ENCODE data around the gene BACE1.
A peak's percentile ranks its signal among the peaks of the same experiment; 100 is the strongest.

Gene BACE1

DNA sequence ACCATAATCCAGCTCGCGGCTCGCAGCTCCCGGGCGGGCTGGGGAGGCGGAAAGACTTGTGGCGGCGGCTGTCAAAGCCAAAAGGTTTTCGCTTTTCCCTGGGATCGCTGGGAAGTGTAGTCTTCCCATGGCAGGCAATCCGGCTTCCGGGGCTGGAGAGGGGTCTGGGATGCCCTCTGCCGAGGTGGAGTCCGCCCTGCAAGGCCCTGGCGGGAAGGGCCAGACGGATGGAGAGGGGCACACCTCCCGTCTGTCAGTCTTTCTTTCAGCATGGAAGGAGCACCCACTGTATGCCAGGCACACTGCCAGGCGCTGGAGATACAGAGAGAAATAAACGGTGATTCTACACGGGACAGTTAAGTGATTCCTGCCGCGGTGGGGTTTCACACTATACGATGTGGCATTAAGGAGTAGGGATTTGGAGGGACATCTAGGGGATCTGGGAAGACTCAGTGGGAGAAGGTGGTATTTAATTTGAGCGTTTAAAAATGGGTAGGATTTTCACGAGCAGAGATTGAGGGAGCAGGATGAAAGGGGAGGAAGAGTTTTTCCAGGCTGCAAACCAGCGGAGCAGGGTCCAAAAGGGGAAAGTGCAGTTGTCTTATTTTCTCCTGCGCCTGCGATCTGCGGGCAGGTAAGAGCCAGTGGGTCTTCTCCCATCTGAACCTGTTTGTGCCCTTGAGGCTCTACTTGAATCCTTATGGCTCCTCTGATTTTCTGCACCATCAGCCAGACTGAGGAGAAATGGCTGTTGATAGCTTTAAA, at the start of gene BACE1:
Gene BACE1 (minus strand): TSS at position 60 of the 765 bp plus-strand sequence. CDS start 461 bp downstream, outside the sequence.
- no peaks in the 10 kb centered on the region for H3K27me3 ChIP-seq (ENCODE audit: control insufficient read depth in 2 of 2, insufficient read depth in 2 of 2, low read length in 2 of 2)
- H3K9me3 ChIP-seq (ENCODE audit: control insufficient read depth in 2 of 2, low read length in 2 of 2): no peaks in the 10 kb centered on the region
- H3K4me1 ChIP-seq (ENCODE audit: control insufficient read depth in 2 of 2, insufficient read depth in 2 of 2, low read length in 2 of 2): peaks cover 10 to 15% of the 10 kb centered on the region in 2 donors
- H3K4me3 ChIP-seq (ENCODE audit: low read length in 2 of 2): peak within 1 kb of the TSS; percentile 64 to 79
- peak within 1 kb of the TSS; percentile 41 to 64 for H3K9ac ChIP-seq (ENCODE audit: low read depth in 1 of 2, low read length in 2 of 2)
- H3K36me3 ChIP-seq (ENCODE audit: control insufficient read depth in 2 of 2, insufficient read depth in 2 of 2, low read length in 2 of 2): no peaks in the 10 kb centered on the region
- H3K27ac ChIP-seq (ENCODE audit: low read depth in 2 of 2, low read length in 2 of 2): no peak within 1 kb of the TSS

DNA sequence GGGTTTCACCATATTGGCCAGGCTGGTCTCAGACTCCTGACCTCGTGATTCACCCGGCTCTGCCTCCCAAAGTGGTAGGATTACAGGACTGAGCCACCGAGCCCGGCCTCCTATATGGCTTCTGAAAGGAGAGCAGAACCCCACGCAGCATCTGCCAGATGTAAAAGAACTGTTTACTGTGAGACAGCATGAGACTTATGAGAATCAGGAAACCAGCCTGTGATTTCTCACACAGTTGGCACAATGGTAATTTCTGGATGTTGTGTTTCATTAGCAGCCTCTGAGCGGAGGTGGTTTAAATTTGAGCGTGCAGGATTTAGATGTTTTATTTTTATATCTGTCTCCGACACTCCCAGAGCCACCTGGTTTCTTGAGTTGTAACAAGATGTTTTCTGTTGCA, 45.4 kb upstream of the BACE1 start:
- no peak overlapping the region for H3K27ac ChIP-seq (ENCODE audit: low read depth in 2 of 2, low read length in 2 of 2)
- no peaks in the 10 kb centered on the region for H3K27me3 ChIP-seq (ENCODE audit: control insufficient read depth in 2 of 2, insufficient read depth in 2 of 2, low read length in 2 of 2)
- H3K9ac ChIP-seq (ENCODE audit: low read depth in 1 of 2, low read length in 2 of 2): no peak overlapping the region
- no peaks in the 10 kb centered on the region for H3K9me3 ChIP-seq (ENCODE audit: control insufficient read depth in 2 of 2, low read length in 2 of 2)
- no peaks in the 10 kb centered on the region for H3K4me1 ChIP-seq (ENCODE audit: control insufficient read depth in 2 of 2, insufficient read depth in 2 of 2, low read length in 2 of 2)
- H3K4me3 ChIP-seq (ENCODE audit: low read length in 2 of 2): no peak overlapping the region
- H3K36me3 ChIP-seq (ENCODE audit: control insufficient read depth in 2 of 2, insufficient read depth in 2 of 2, low read length in 2 of 2): peaks cover 16 to 29% of the 10 kb centered on the region in 2 donors

DNA sequence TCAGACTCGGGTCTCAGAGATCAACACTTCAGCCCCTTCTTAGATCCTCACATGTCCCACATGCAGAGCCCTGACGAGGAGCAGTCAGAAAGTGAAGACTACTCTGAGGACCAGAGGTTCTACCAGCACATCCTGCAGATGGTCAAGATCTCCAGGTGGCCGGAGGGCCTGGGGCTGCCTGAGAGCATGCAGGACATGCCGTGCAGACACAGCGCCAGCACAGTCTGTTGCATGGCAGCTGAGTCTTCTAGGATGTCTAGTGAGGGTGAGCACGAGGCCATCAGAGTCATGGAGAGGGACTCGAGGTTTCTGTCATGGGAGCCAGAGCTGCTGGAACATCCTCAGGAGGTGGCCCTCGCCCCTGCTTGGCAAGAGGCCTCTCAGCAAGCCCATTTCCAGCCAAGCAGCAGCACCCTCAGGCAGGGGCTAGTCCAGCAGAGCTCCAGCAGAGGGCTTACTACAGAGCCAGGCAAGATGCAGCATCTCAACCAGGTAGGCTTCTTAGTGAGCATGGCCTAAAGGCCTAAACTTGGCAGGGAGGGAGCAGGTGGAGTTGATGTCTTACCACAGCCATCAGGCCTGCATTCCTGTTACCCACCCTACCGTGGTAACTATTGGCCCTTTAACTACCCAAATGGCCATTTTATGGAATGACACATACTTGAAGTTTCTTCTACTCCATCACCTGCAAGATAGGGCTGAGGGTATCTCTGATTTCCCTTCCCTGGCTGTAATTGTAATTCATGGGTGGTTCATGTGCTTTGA, 40.3 kb upstream of the BACE1 start:
- H3K4me3 ChIP-seq (ENCODE audit: low read length in 2 of 2): no peak overlapping the region
- no peaks in the 10 kb centered on the region for H3K27me3 ChIP-seq (ENCODE audit: control insufficient read depth in 2 of 2, insufficient read depth in 2 of 2, low read length in 2 of 2)
- no peak overlapping the region for H3K27ac ChIP-seq (ENCODE audit: low read depth in 2 of 2, low read length in 2 of 2)
- H3K9me3 ChIP-seq (ENCODE audit: control insufficient read depth in 2 of 2, low read length in 2 of 2): no peaks in the 10 kb centered on the region
- no peaks in the 10 kb centered on the region for H3K4me1 ChIP-seq (ENCODE audit: control insufficient read depth in 2 of 2, insufficient read depth in 2 of 2, low read length in 2 of 2)
- no peak overlapping the region for H3K9ac ChIP-seq (ENCODE audit: low read depth in 1 of 2, low read length in 2 of 2)
- peaks cover 10 to 37% of the 10 kb centered on the region in 2 donors for H3K36me3 ChIP-seq (ENCODE audit: control insufficient read depth in 2 of 2, insufficient read depth in 2 of 2, low read length in 2 of 2)

DNA sequence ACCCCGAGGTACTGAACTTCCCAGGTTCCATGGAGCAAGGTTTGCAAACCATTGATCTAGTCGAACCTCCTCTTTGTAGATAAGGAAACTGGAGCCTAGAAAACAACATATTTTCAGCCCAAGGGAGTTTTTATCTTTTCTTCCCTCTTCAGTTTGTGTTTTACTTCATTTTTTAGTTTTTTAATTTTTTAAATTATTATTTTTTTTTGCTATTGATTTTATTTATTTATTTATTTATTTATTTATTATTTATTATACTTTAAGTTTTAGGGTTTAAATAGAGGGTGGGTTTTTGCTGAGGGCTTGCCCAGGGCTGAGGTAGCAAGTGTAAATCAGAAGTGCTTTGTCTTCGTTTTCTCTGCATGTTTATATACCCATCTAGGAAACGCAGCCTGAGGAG, 38.5 kb upstream of the BACE1 start:
- Histone ChIP-seq H3K36me3 (ENCODE audit: control insufficient read depth in 2 of 2, insufficient read depth in 2 of 2, low read length in 2 of 2) (peaks cover 10 to 36% of the 10 kb centered on the region in 2 donors), H3K9ac (ENCODE audit: low read depth in 1 of 2, low read length in 2 of 2) (no peak overlapping the region), H3K27me3 (ENCODE audit: control insufficient read depth in 2 of 2, insufficient read depth in 2 of 2, low read length in 2 of 2) (no peaks in the 10 kb centered on the region), H3K9me3 (ENCODE audit: control insufficient read depth in 2 of 2, low read length in 2 of 2) (no peaks in the 10 kb centered on the region), H3K4me3 (ENCODE audit: low read length in 2 of 2) (no peak overlapping the region), H3K4me1 (ENCODE audit: control insufficient read depth in 2 of 2, insufficient read depth in 2 of 2, low read length in 2 of 2) (no peaks in the 10 kb centered on the region), H3K27ac (ENCODE audit: low read depth in 2 of 2, low read length in 2 of 2) (no peak overlapping the region)

DNA sequence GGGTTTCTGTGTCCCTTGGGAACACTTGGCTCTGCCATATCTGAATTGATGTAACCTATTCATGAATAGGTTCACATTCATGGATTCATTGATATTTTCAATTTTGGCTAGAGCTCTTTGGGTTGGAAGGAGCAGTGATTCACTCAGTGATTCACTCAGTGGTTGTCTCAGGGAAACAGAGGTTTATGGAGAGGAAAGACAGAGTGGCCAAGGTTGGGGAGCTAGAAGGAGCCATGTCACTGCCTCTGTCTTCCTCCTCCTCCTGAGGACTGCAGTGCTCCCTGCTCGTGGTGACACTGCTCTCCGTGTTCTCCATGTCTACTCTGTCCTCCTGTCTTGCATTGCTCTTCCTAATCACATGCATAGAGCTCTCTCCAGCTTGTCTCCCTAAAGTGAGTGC, 29.0 kb upstream of the BACE1 start:
- H3K9ac ChIP-seq (ENCODE audit: low read depth in 1 of 2, low read length in 2 of 2): no peak overlapping the region
- H3K27ac ChIP-seq (ENCODE audit: low read depth in 2 of 2, low read length in 2 of 2): no peak overlapping the region
- H3K4me1 ChIP-seq (ENCODE audit: control insufficient read depth in 2 of 2, insufficient read depth in 2 of 2, low read length in 2 of 2): no peaks in the 10 kb centered on the region
- no peaks in the 10 kb centered on the region for H3K27me3 ChIP-seq (ENCODE audit: control insufficient read depth in 2 of 2, insufficient read depth in 2 of 2, low read length in 2 of 2)
- H3K9me3 ChIP-seq (ENCODE audit: control insufficient read depth in 2 of 2, low read length in 2 of 2): no peaks in the 10 kb centered on the region
- peaks cover 15 to 20% of the 10 kb centered on the region in 2 donors for H3K36me3 ChIP-seq (ENCODE audit: control insufficient read depth in 2 of 2, insufficient read depth in 2 of 2, low read length in 2 of 2)
- H3K4me3 ChIP-seq (ENCODE audit: low read length in 2 of 2): no peak overlapping the region

DNA sequence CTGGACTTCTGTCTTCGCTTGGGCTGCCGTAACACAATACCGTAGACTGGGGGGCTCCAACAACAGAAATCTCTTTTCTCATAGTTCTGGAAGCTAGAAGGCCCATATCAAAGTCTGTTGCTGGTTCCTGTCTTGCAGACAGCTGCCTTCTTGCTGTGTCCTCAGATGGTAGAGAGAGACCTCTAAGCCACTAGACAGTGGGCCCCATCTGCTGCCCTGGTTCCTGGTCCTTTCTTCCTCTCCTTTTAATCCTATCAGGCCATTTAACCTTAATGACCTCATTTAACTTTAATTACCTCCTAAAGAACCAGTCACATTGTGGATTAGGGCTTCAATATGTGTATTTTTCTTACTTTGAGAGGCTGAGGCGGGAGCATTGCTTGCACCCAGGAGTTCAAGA, 21.0 kb upstream of the BACE1 start:
- Histone ChIP-seq H3K27ac (ENCODE audit: low read depth in 2 of 2, low read length in 2 of 2) (no peak overlapping the region), H3K27me3 (ENCODE audit: control insufficient read depth in 2 of 2, insufficient read depth in 2 of 2, low read length in 2 of 2) (no peaks in the 10 kb centered on the region), H3K4me3 (ENCODE audit: low read length in 2 of 2) (no peak overlapping the region), H3K9me3 (ENCODE audit: control insufficient read depth in 2 of 2, low read length in 2 of 2) (no peaks in the 10 kb centered on the region), H3K9ac (ENCODE audit: low read depth in 1 of 2, low read length in 2 of 2) (no peak overlapping the region), H3K36me3 (ENCODE audit: control insufficient read depth in 2 of 2, insufficient read depth in 2 of 2, low read length in 2 of 2) (peaks cover 3 to 9% of the 10 kb centered on the region in 2 donors), H3K4me1 (ENCODE audit: control insufficient read depth in 2 of 2, insufficient read depth in 2 of 2, low read length in 2 of 2) (no peaks in the 10 kb centered on the region)

DNA sequence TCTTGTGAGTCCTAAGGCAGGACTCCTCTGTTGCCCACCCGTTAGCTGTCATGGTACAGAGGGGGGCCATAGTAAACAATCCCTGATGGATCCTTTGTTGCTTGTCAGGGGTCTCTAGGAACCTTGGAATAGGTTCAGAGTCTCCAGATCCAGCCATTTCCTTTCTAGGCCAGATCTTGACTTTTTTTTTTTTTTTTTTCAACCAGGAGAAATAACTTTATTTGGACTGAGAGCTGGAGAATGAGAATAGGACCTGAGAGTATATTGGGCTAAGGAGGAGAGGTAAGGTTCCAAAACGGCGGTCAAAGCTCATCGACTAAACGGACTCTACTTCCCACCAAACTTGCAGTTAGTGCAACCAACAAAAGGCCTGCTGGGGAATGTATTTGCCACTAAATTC, 19.3 kb upstream of the BACE1 start:
- Histone ChIP-seq H3K4me1 (ENCODE audit: control insufficient read depth in 2 of 2, insufficient read depth in 2 of 2, low read length in 2 of 2) (no peaks in the 10 kb centered on the region), H3K4me3 (ENCODE audit: low read length in 2 of 2) (no peak overlapping the region), H3K9ac (ENCODE audit: low read depth in 1 of 2, low read length in 2 of 2) (no peak overlapping the region), H3K27me3 (ENCODE audit: control insufficient read depth in 2 of 2, insufficient read depth in 2 of 2, low read length in 2 of 2) (no peaks in the 10 kb centered on the region), H3K36me3 (ENCODE audit: control insufficient read depth in 2 of 2, insufficient read depth in 2 of 2, low read length in 2 of 2) (peaks cover 3 to 9% of the 10 kb centered on the region in 2 donors), H3K9me3 (ENCODE audit: control insufficient read depth in 2 of 2, low read length in 2 of 2) (no peaks in the 10 kb centered on the region), H3K27ac (ENCODE audit: low read depth in 2 of 2, low read length in 2 of 2) (no peak overlapping the region)

DNA sequence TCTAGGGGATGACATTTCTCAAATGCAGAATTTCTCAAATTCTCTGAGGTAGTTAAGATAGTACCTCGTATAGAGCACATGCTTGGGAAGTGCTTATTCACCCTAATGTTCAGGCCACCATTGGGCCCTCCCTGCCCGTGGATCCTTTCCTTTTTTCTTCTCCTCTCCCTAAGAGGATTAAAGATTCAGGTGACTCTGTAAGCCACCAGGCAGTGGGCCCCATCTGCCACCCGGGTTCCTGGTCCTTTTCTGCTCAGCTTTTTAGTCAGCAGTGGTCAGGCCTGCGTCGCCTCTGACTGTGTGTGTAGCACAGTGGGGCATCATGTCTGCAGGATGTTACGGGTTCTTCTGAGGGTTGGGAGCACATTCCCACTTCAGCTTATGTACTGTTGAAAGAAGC, 18.8 kb upstream of the BACE1 start:
- H3K36me3 ChIP-seq (ENCODE audit: control insufficient read depth in 2 of 2, insufficient read depth in 2 of 2, low read length in 2 of 2): peaks cover 3 to 9% of the 10 kb centered on the region in 2 donors
- H3K27ac ChIP-seq (ENCODE audit: low read depth in 2 of 2, low read length in 2 of 2): no peak overlapping the region
- H3K4me1 ChIP-seq (ENCODE audit: control insufficient read depth in 2 of 2, insufficient read depth in 2 of 2, low read length in 2 of 2): no peaks in the 10 kb centered on the region
- H3K9ac ChIP-seq (ENCODE audit: low read depth in 1 of 2, low read length in 2 of 2): no peak overlapping the region
- no peak overlapping the region for H3K4me3 ChIP-seq (ENCODE audit: low read length in 2 of 2)
- no peaks in the 10 kb centered on the region for H3K9me3 ChIP-seq (ENCODE audit: control insufficient read depth in 2 of 2, low read length in 2 of 2)
- no peaks in the 10 kb centered on the region for H3K27me3 ChIP-seq (ENCODE audit: control insufficient read depth in 2 of 2, insufficient read depth in 2 of 2, low read length in 2 of 2)

DNA sequence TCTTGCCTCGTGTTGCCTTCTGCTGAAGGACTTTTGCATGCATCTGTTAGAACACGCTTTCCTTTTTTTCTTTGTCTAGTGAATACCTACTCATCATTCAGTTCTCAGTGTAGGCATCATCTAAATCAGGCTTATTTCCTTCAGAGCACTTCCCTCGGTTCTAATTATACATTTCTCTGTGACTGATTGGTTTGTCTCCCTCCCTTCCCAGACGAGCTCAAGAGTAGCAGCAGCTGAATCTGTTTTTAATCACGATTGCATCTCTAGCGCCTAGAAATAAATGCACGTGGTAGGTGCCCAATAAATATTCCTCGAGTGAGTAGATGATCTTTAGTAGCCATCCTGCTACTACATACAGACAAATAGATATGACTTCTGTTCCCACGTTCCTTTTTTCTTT, 17.9 kb upstream of the BACE1 start:
- Histone ChIP-seq H3K27ac (ENCODE audit: low read depth in 2 of 2, low read length in 2 of 2) (no peak overlapping the region), H3K4me3 (ENCODE audit: low read length in 2 of 2) (no peak overlapping the region), H3K27me3 (ENCODE audit: control insufficient read depth in 2 of 2, insufficient read depth in 2 of 2, low read length in 2 of 2) (no peaks in the 10 kb centered on the region), H3K4me1 (ENCODE audit: control insufficient read depth in 2 of 2, insufficient read depth in 2 of 2, low read length in 2 of 2) (peaks cover 2 to 4% of the 10 kb centered on the region in 2 donors), H3K9me3 (ENCODE audit: control insufficient read depth in 2 of 2, low read length in 2 of 2) (no peaks in the 10 kb centered on the region), H3K36me3 (ENCODE audit: control insufficient read depth in 2 of 2, insufficient read depth in 2 of 2, low read length in 2 of 2) (peaks cover under 1 to 7% of the 10 kb centered on the region in 2 donors), H3K9ac (ENCODE audit: low read depth in 1 of 2, low read length in 2 of 2) (no peak overlapping the region)

DNA sequence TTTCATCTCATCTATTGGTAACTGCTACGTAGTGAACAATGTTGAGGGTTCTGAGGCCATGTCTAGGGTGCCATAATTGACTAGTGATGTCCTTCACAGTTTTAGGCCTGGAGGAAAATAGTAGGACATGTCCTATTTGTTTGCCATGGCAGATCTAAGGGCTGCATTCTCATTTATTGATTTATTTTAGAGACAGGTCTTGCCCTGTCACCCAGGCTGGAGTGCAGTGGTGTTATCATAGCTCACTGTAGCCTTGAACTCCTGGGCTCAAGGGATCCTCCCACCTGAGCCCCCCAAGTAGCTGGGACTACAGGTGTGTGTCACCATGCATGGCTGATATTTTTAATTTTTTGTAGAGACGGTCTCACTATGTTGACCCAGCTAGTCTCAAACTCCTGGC, 16.8 kb upstream of the BACE1 start:
- Histone ChIP-seq H3K27me3 (ENCODE audit: control insufficient read depth in 2 of 2, insufficient read depth in 2 of 2, low read length in 2 of 2) (no peaks in the 10 kb centered on the region), H3K4me1 (ENCODE audit: control insufficient read depth in 2 of 2, insufficient read depth in 2 of 2, low read length in 2 of 2) (peaks cover 6 to 7% of the 10 kb centered on the region in 2 donors), H3K36me3 (ENCODE audit: control insufficient read depth in 2 of 2, insufficient read depth in 2 of 2, low read length in 2 of 2) (peaks cover 0 to 2% of the 10 kb centered on the region in 2 donors), H3K9ac (ENCODE audit: low read depth in 1 of 2, low read length in 2 of 2) (no peak overlapping the region), H3K9me3 (ENCODE audit: control insufficient read depth in 2 of 2, low read length in 2 of 2) (no peaks in the 10 kb centered on the region), H3K4me3 (ENCODE audit: low read length in 2 of 2) (no peak overlapping the region), H3K27ac (ENCODE audit: low read depth in 2 of 2, low read length in 2 of 2) (no peak overlapping the region)
